GM12875 (cell line): ENCODE data around the gene EFCAB5.
"Not testable (repeated sequence)": the region's sequence is repeated elsewhere in the genome, so short reads cannot be mapped to it uniquely, and the experiment has no call there.

Source experiments
- H3K4me3 ChIP-seq: one replicate; pipeline ENCODE4 v1.5.1; 2011; ENCODE audit warnings: low read depth, low read length, control low read depth
- TF ChIP-seq, protein P1 (sequence below): IDR thresholded peaks from 2 replicates; pipeline ENCODE4 v1.5.1; 2011; ENCODE audit warnings: low read depth, mild to moderate bottlenecking, control low read depth, inconsistent platforms, low read length, moderate library complexity, borderline replicate concordance; ENCODE audit not compliant: insufficient read depth

Gene EFCAB5

DNA sequence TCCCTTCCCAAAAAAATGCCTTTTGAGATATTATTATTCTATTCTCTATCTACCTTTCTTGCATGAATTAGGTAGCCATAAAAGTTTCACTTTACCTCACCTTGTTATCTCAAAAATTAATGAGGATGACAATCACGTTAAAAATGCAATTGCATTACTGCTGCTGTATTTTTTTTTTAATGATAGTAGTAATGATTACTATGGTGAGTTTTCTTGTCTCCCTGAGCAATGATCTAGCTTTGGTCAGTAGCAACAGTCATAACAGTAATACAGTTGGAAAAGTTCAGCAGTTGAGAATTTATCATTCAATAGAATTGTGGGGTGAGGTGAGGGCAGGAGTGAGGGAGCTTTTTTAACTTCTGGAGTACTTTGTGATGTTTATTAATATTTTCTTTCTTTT lies at the start of gene EFCAB5:
TSS of gene EFCAB5 (plus strand) at position 301 of the 400 bp plus-strand sequence. CDS start 163 bp downstream, outside the sequence.
- H3K4me3 ChIP-seq, result no peak within 1 kb of the TSS
- TF ChIP-seq, protein P1, sequence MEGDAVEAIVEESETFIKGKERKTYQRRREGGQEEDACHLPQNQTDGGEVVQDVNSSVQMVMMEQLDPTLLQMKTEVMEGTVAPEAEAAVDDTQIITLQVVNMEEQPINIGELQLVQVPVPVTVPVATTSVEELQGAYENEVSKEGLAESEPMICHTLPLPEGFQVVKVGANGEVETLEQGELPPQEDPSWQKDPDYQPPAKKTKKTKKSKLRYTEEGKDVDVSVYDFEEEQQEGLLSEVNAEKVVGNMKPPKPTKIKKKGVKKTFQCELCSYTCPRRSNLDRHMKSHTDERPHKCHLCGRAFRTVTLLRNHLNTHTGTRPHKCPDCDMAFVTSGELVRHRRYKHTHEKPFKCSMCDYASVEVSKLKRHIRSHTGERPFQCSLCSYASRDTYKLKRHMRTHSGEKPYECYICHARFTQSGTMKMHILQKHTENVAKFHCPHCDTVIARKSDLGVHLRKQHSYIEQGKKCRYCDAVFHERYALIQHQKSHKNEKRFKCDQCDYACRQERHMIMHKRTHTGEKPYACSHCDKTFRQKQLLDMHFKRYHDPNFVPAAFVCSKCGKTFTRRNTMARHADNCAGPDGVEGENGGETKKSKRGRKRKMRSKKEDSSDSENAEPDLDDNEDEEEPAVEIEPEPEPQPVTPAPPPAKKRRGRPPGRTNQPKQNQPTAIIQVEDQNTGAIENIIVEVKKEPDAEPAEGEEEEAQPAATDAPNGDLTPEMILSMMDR, result no peak

DNA sequence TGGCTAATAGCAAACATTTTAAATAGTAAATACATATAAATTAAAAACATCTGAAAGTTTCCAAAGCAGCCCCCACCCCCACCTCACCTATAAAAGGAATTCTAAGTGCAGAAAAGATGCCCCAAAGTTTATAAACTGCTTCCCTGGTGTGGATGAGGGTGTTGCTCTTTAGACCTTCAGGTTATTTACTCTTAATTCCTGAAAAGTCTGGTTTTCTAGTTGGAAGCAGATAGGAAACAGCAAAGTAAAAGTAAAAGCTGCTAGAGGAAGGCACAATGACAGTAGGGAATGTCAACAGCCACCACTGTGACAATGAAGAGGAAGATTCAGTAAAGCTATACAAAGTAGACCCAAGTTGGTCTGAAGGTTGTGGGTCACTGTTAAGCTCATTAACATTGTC lies 49.2 kb upstream of the EFCAB5 start:
- no peak overlapping the region for H3K4me3 ChIP-seq
- TF ChIP-seq, protein P1, result no peak

DNA sequence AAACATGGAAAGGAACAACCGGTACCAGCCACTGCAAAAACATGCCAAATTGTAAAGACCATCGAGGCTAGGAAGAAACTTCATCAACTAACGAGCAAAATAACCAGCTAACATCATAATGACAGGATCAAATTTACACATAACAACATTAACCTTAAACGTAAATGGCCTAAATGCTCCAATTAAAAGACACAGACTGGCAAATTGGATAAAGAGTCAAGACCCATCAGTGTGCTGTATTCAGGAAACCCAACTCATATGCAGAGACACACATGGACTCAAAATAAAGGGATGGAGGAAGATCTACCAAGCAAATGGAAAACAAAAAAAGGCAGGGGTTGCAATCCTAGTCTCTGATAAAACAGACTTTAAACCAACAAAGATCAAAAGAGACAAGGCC lies 44.3 kb upstream of the EFCAB5 start:
- not testable (repeated sequence) for H3K4me3 ChIP-seq

DNA sequence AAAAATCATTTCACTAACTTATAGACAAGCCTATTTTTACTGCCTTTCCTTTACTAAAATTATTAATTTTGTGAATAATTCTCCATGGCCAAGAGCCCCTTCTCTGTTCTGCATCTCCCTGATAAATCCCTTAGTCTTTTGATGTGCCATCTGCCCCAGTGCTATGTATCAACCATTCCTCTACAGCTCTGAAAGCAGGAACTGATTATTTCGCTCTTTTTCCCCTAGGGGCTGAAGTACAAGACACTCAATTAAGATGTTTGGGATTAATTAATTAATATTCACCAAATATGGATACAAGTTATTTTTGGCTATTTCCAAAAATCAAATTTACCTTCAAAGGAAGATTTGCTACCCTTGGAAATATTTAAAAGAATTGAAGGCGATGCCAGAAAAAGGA lies 38.0 kb upstream of the EFCAB5 start:
- TF ChIP-seq, protein P1, result no peak
- no peak overlapping the region for H3K4me3 ChIP-seq

DNA sequence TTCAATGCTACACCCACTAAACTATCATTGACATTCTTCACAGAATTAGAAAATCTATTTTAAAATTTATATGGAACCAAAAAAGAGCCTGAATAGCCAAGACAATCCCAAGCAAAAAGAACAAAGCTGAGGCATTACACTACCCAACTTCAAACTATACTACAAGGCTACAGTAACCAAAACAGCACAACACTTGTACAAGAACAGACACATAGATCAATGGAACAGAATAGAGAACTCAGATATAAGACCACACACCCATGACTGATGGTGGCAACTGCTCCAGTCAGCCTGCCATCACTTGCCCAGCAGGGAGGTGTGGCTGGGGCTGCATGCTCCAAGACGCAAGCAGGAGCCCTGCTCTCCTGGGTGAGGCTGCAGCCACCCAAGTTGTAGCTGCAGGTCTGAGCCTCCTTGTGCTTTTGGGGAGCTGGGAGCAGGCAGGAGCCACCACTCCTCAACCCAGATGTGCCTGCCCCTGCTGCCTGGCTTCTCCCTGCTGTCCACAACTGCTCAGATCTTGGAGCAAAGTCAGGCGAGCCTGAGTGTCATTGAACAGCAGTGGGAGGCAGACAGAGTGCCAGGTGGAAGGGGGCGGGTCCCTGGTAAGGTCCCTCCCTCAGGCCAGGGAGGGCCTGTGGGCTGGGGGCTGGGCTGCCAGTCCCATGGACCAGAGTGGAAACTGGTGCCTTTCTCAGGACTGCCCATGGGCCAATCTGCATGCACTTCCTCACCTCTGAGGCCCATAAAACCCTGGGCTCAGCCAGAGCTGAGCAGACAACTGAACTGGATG lies 36.2 kb upstream of the EFCAB5 start:
- H3K4me3 ChIP-seq, result no peak overlapping the region
- TF ChIP-seq, protein P1, result no peak

DNA sequence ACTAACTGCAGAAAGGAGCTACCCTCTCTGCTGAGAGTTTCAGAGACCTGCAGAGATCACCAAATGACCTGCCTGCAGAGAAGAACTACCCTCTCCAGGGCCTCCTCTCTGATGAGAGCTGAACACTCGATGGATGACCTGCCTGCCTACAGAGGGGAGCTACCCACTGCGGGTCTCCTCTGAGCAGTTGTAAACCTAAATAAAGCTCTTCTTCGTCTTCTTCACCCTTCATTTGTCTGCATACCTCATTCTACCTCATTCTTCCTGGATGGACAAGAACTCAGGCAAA lies 35.6 kb upstream of the EFCAB5 start:
- TF ChIP-seq, protein P1, result no peak
- H3K4me3 ChIP-seq, result no peak overlapping the region

DNA sequence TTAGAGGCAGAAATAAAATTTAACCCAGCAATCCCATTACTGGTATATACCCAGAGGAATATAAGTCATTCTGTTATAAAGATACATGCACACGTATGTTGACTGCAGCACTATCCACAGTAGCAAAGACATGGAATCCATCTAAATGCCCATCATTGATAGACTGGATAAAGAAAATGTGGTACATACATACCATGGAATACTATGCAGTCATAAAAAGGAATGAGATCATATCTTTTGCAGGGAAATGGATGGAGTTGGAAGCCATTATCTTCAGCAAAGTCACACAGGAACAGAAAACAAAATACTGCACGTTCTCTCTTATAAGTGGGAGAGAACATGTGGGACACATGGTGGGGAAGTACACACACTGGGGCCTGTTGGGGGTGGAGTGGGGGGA lies 34.5 kb upstream of the EFCAB5 start:
- H3K4me3 ChIP-seq, result no peak overlapping the region
- TF ChIP-seq, protein P1, result no peak
